ENCODE data around the gene TOM1L2. TPM values are rescaled to one million over a fixed set of nuclear protein-coding genes. Genes with fewer than 3 reads are reported as not detected.

The TOM1L2 gene
- total RNA-seq, 8 experiments from 2014 or later = 21.0 to 61.1 (median 36.0) TPM

GRCh38 chr17:17823433-17824118, 148.6 kb downstream of the TOM1L2 start:
- peak overlapping the region; percentile 47 to 62 for H3K27ac ChIP-seq
- in situ Hi-C loops (cut with MboI; ENCODE audit: low pct_unique_long_range_greater_than_20kb in 2 of 9, low sequenced_read_pairs in 9 of 9, unreplicated experiment in 9 of 9) = no loop called here
- peak overlapping the region; percentile 35 to 44 (median 41) for H3K4me3 ChIP-seq
- peak; percentile 28 to 88 (median 80) for ATAC-seq (replicated peaks in 6 of 8)
- peaks cover 42 to 58% of the 10 kb centered on the region in 2 donors for H3K4me1 ChIP-seq (replicated peaks in 1 of 2)
- 0 to 2% methylated on average over 4 to 6 of the region's 69 CpGs; no CpG with 5 or more reads in 8 of the 10 experiments for WGBS, 10 experiments

- Histone ChIP-seq H3K4me3 (peak overlapping the region in 2 of 5 donors; percentile 41 to 44), H3K4me1 (replicated peaks in 1 of 2) (peaks cover 42 to 66% of the 10 kb centered on the region in 2 donors), H3K27ac (no peak overlapping the region)
- 10 to 100% (median 85%) methylated on average over 1 to 3 of the region's 3 CpGs; no CpG with 5 or more reads in 4 of the 10 experiments for WGBS, 10 experiments
- in situ Hi-C loops (cut with MboI; ENCODE audit: low pct_unique_long_range_greater_than_20kb in 2 of 9, low sequenced_read_pairs in 9 of 9, unreplicated experiment in 9 of 9) = no loop called here
- no peak for ATAC-seq (replicated peaks in 6 of 8)
These were observed 149.6 kb downstream of the TOM1L2 start for GRCh38 chr17:17822616-17823015.

- ATAC-seq (replicated peaks in 6 of 8) = peak in 3 of 8 experiments; percentile 4 to 32 (median 31)
- peaks cover 42 to 67% of the 10 kb centered on the region in 2 donors for H3K4me1 ChIP-seq (replicated peaks in 1 of 2)
- H3K4me3 ChIP-seq = no peak overlapping the region
- 80% methylated on average over 1 of the region's 1 CpG; no CpG with 5 or more reads in 9 of the 10 experiments for WGBS, 10 experiments
- H3K27ac ChIP-seq = no peak overlapping the region
- in situ Hi-C loops (cut with MboI; ENCODE audit: low pct_unique_long_range_greater_than_20kb in 2 of 9, low sequenced_read_pairs in 9 of 9, unreplicated experiment in 9 of 9) = no loop called here
These were observed 150.0 kb downstream of the TOM1L2 start for GRCh38 chr17:17822189-17822588.

GRCh38 chr17:17820463-17821158, 151.6 kb downstream of the TOM1L2 start:
- Histone ChIP-seq H3K4me3 (no peak overlapping the region), H3K27ac (no peak overlapping the region), H3K4me1 (replicated peaks in 1 of 2) (peaks cover 42 to 75% of the 10 kb centered on the region in 2 donors)
- whole genome bisulfite sequencing, 10 experiments = 80 to 100% (median 83%) methylated on average over 2 to 6 of the region's 7 CpGs; no CpG with 5 or more reads in 6 of the 10 experiments
- ATAC-seq (replicated peaks in 6 of 8) = no peak
- in situ Hi-C loops (cut with MboI; ENCODE audit: low pct_unique_long_range_greater_than_20kb in 2 of 9, low sequenced_read_pairs in 9 of 9, unreplicated experiment in 9 of 9) = no loop called here

GRCh38 chr17:17820046-17820445, 152.2 kb downstream of the TOM1L2 start:
- Histone ChIP-seq H3K4me1 (replicated peaks in 1 of 2) (peaks cover 41 to 75% of the 10 kb centered on the region in 2 donors), H3K4me3 (no peak overlapping the region), H3K27ac (no peak overlapping the region)
- ATAC-seq (replicated peaks in 6 of 8) = no peak
- in situ Hi-C loops (cut with MboI; ENCODE audit: low pct_unique_long_range_greater_than_20kb in 2 of 9, low sequenced_read_pairs in 9 of 9, unreplicated experiment in 9 of 9) = no loop called here
- no CpG with 5 or more reads among the region's 10 CpGs for WGBS, 10 experiments

GRCh38 chr17:17819561-17819995, 152.6 kb downstream of the TOM1L2 start:
- WGBS, 10 experiments = 47 to 100% (median 80%) methylated on average over 1 to 3 of the region's 12 CpGs; no CpG with 5 or more reads in 7 of the 10 experiments
- in situ Hi-C loops (cut with MboI; ENCODE audit: low pct_unique_long_range_greater_than_20kb in 2 of 9, low sequenced_read_pairs in 9 of 9, unreplicated experiment in 9 of 9) = no loop called here
- Histone ChIP-seq H3K27ac (no peak overlapping the region), H3K4me1 (replicated peaks in 1 of 2) (peaks cover 39 to 70% of the 10 kb centered on the region in 2 donors), H3K4me3 (no peak overlapping the region)
- peak; percentile 36 to 66 (median 52) for ATAC-seq (replicated peaks in 6 of 8)

GRCh38 chr17:17819111-17819510, 153.1 kb downstream of the TOM1L2 start:
- ATAC-seq (replicated peaks in 6 of 8) = no peak
- H3K4me3 ChIP-seq = no peak overlapping the region
- WGBS, 10 experiments = 60 to 91% methylated on average over 1 to 6 of the region's 12 CpGs; no CpG with 5 or more reads in 8 of the 10 experiments
- peaks cover 34 to 65% of the 10 kb centered on the region in 2 donors for H3K4me1 ChIP-seq (replicated peaks in 1 of 2)
- H3K27ac ChIP-seq = no peak overlapping the region
- in situ Hi-C loops (cut with MboI; ENCODE audit: low pct_unique_long_range_greater_than_20kb in 2 of 9, low sequenced_read_pairs in 9 of 9, unreplicated experiment in 9 of 9) = no loop called here

- H3K4me1 ChIP-seq (replicated peaks in 1 of 2) = peaks cover 28 to 58% of the 10 kb centered on the region in 2 donors
- H3K4me3 ChIP-seq = no peak overlapping the region
- WGBS, 10 experiments = no CpG with 5 or more reads among the region's 10 CpGs
- no peak overlapping the region for H3K27ac ChIP-seq
- in situ Hi-C loops (cut with MboI; ENCODE audit: low pct_unique_long_range_greater_than_20kb in 2 of 9, low sequenced_read_pairs in 9 of 9, unreplicated experiment in 9 of 9) = no loop called here
- peak in 6 of 8 experiments; percentile 2 to 31 (median 8) for ATAC-seq (replicated peaks in 6 of 8)
These were observed 154.1 kb downstream of the TOM1L2 start for GRCh38 chr17:17818088-17818526.

- 80 to 100% (median 100%) methylated on average over 1 to 2 of the region's 10 CpGs; no CpG with 5 or more reads in 7 of the 10 experiments for WGBS, 10 experiments
- Histone ChIP-seq H3K27ac (no peak overlapping the region), H3K4me3 (no peak overlapping the region), H3K4me1 (replicated peaks in 1 of 2) (peaks cover 23 to 54% of the 10 kb centered on the region in 2 donors)
- ATAC-seq (replicated peaks in 6 of 8) = no peak
- in situ Hi-C loops (cut with MboI; ENCODE audit: low pct_unique_long_range_greater_than_20kb in 2 of 9, low sequenced_read_pairs in 9 of 9, unreplicated experiment in 9 of 9) = no loop called here
These were observed 154.7 kb downstream of the TOM1L2 start for GRCh38 chr17:17817552-17817947.

- in situ Hi-C loops (cut with MboI; ENCODE audit: low pct_unique_long_range_greater_than_20kb in 2 of 9, low sequenced_read_pairs in 9 of 9, unreplicated experiment in 9 of 9) = no loop called here
- 60 to 90% methylated on average over 1 to 2 of the region's 24 CpGs; no CpG with 5 or more reads in 8 of the 10 experiments for WGBS, 10 experiments
- ATAC-seq (replicated peaks in 6 of 8) = peak in 5 of 8 experiments; percentile 10 to 55 (median 13)
- Histone ChIP-seq H3K27ac (no peak overlapping the region), H3K4me1 (replicated peaks in 1 of 2) (peaks cover 23 to 54% of the 10 kb centered on the region in 2 donors), H3K4me3 (no peak overlapping the region)
These were observed 155.2 kb downstream of the TOM1L2 start for GRCh38 chr17:17816831-17817551.

GRCh38 chr17:17816240-17816814, 155.9 kb downstream of the TOM1L2 start:
- in situ Hi-C loops (cut with MboI; ENCODE audit: low pct_unique_long_range_greater_than_20kb in 2 of 9, low sequenced_read_pairs in 9 of 9, unreplicated experiment in 9 of 9) = no loop called here
- ATAC-seq (replicated peaks in 6 of 8) = no peak

GRCh38 chr17:17815436-17816200, 156.6 kb downstream of the TOM1L2 start:
- ATAC-seq (replicated peaks in 6 of 8) = no peak
- H3K27ac ChIP-seq = peak overlapping the region in 1 of 2 donors; percentile 12
- in situ Hi-C loops (cut with MboI; ENCODE audit: low pct_unique_long_range_greater_than_20kb in 2 of 9, low sequenced_read_pairs in 9 of 9, unreplicated experiment in 9 of 9) = no loop called here
- 61 to 100% (median 80%) methylated on average over 1 to 5 of the region's 17 CpGs; no CpG with 5 or more reads in 3 of the 10 experiments for WGBS, 10 experiments
- H3K4me3 ChIP-seq = no peak overlapping the region
- H3K4me1 ChIP-seq (replicated peaks in 1 of 2) = peaks cover 24 to 62% of the 10 kb centered on the region in 2 donors

More at GRCh38 chr17:17816240-17816814, 155.9 kb downstream of the TOM1L2 start:
- H3K4me1 ChIP-seq (replicated peaks in 1 of 2) = peaks cover 22 to 59% of the 10 kb centered on the region in 2 donors
- H3K4me3 ChIP-seq = no peak overlapping the region
- H3K27ac ChIP-seq = no peak overlapping the region
- WGBS, 10 experiments = 100% methylated on average over 2 of the region's 22 CpGs; no CpG with 5 or more reads in 9 of the 10 experiments

All from motor neuron (in vitro differentiated cells).